Medulla oblongata (tissue), 1 donor: ENCODE data around the gene TFEB.
"Not testable (repeated sequence)": the region's sequence is repeated elsewhere in the genome, so short reads cannot be mapped to it uniquely, and the experiment has no call there.

Source experiments
- DNase-seq: peaks from one replicate; pipeline ENCODE4 v3.0.0-alpha.2; 2015; ENCODE audit errors: extremely low spot score

Gene TFEB

DNA sequence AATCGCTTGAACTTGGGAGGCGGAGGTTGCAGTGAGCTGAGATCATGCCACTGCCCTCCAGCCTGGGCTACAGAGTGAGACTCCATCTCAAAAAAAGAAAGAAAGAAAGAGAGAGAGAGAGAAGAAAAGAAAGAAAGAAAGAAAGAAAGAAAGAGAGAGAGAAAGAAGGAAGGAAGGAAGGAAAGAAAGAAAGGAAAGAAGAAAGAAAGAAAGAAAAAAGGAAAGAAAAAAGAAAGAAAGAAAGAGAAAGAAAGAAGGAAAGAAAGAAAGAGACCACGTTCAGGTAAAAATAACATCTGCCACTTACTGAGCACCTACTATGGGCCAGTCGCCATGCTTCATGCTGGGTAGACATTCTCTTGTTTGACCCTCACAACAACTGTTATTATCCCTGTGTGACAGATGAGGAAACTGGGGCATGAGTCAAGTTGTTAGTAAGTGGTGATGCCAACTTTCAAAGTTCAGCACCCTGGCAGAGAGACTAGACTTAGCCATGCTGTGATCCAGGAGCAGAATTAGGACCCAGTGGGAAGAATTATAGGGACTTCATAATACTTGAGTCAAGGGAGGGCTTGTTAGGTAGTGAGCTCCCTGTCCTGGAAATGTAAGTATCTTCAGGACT lies 30.7 kb upstream of the TFEB start:
- not testable (repeated sequence) for DNase-seq

DNA sequence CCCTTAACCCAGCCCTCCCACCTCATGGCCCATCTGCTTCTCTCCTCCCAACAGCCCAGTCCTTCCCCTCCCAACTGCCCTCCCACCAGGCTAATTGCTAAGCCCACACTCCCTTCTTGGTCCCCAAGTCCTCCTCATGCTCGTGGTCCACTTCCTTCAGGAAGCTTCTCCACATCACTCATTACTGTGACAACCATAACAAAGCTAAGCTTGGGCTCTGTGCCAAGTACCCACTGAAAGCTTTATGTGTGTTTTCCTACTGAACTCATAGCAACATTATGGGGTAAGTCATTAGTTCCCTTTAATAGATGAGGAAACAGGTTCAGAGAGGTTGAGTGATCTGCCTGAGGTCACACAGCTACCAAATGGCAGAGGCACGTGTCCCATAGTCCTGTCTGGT lies 28.1 kb upstream of the TFEB start:
- DNase-seq: no peak

DNA sequence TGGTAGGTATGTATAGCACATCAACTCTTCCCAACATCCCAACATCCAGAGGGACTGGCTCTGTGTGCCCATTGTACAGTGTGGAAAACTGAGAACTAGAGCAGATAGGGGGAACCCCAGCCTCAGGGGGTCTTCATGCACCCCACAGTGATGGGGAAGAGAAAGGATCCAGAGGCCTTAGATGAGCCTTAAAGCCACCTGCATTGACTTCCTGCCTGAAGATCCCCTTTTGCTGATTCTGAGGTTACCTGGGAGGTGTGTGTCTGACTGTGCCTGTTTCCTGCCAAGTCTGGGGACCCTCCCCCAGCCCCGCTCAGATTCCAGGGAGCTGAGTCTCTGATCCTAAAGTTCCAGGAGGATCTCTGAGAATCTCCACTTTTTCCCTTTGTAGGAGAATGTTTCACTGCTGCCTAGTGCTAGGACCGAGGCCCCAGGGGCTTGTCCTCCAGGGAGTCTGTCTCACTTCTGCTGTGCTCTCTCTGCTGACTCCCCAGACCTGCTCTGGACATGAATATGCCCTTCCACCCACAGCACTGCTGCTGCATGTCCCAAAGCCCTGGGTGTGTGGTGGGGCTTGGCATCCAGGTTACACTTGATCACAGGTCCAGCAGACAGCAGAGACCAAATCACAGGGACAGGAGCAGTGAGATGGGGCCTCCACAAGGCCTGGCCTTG lies 24.6 kb upstream of the TFEB start:
- no peak for DNase-seq

DNA sequence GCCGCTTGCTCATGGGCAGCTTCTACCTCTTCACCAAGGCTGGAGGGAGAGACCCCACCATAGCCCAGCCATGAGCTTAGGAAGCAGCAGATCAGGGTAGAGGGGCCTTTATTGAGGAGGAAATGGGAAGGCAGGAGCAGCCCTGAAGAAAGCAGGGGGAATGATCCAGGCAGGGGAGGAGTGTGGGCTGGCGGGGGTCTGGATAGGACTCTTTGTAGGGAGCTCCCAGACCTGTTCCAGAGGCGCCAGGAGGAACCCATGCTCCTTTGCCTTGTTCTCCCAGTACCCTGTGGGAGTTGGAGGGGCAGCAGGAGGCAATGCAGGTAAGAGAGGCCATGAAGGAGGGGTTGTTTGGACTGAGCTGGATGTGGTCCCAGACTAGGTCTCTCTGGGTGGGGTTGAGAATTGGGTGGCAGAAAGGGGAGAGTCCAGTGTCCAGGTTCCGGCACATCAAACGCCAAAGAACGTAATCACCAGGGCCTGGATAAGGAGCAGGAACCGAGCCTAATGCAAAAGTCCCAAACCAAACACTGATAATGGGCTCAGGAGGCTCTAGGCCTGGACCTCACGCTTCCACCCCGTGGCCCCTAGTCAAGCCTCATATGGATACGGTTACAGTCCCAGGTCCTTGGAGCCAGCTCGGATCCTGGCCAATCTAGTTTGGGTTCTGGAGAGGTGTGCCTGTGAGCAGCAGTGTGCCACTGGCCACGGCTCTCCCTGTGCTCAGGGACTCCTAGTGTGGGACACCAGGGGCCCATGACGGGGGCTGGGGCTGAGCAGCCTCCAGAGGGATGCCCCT lies 23.9 kb upstream of the TFEB start:
- no peak for DNase-seq

DNA sequence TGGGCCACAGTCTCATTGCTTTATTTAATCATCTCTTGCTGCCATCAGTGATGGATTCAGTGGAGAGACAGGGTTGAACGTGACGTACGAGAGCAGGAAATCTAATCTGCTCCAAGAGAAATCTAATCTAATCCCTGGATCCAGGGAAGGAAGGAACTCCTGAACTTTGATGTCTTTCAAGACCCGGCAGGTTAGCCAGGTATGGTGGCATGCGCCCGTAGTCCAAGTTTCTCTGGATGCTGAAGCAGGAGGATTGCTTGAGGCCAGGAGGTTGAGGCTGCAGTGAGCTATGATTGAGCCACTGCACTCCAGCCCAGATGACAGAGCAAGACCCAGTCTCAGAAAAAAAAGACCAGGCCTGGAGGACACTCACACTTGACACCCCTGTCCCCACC lies 23.2 kb upstream of the TFEB start:
- DNase-seq: no peak

DNA sequence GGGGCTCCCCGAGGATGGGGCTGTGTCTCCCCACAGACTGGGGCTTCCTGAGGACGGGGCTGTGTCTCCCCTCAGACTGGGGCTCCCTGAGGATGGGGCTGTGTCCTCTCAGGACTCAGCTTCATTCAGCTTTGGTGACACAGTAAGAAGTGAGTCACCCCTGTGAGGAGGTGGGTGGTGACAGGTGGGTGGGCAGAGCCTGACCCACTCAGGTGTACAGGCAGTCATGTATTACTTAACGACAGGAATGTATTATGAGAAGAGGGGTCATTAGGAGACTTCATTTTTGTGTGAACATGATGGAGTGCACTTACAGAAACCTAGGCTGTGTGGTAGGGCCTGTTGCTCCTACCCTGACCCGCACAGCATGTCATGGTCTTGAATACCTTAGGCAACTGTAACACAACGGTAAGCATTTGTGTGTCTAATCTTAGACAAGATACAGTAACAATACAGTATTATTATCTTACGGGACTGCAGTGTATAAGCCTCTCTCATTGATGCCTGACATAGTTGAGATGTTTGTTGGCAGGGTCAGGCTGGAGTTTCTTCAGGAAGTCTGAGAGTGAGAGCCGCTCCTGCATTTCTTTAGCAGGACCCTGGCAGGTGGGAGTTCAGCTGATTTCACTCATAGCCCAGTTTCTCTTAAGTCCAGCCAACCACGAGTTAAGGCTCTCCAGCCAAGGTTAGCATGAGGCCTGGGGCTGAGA lies 22.7 kb upstream of the TFEB start:
- DNase-seq: no peak

- DNase-seq: no peak
Measured at GRCh38 chr6:41757271-41757670, 21.9 kb upstream of the TFEB start.

DNA sequence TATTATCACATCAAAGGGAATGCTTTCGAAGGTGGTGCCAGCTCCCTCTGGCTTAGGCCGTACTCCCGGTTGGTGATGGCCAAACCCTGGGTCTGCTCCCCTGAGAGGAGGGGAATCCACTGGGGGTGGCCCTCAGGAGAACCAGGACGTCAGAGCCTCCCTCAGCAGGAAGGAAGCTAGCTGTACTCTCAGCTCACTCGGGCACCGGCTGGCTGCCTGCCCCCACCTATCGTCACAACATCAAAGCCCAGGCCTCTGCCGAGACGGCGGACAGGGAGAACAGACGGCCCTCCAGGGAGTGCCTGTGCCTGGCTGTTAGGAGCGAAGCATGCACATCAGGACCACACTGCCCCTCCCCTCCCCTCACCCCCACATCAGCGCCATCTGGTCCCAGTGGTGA lies 20.9 kb upstream of the TFEB start:
- no peak for DNase-seq

- DNase-seq: no peak
Measured at GRCh38 chr6:41755895-41756294, 20.5 kb upstream of the TFEB start.

DNA sequence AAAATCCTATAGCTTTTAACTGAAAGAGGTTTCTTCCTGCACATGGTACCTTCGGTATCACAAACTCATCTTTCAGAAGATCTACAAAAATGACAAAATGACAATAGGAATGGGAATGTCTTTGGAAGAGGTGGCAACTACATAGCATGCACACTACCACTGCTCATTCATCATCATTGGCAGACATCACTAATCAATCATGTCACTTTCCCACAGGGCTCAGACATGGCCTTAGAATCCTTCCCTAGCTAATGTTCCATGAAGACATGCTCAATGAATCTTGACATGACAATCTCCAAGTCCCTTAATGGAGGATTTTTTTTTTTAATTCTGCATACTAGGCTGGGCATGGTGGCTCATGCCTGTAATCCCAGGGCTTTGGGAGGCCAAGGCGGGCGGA lies 15.0 kb upstream of the TFEB start:
- DNase-seq: no peak

- DNase-seq: no peak
Measured at GRCh38 chr6:41748542-41748941, 13.1 kb upstream of the TFEB start.

- no peak for DNase-seq
Measured at GRCh38 chr6:41748102-41748477, 12.7 kb upstream of the TFEB start.

GRCh38 chr6:41747256-41748101 lies 12.1 kb upstream of the TFEB start, which contains the start of gene PGC:
PGC (minus strand) TSS chr6:41747397; CDS start chr6:41747334, 63 bp downstream.
- no peak for DNase-seq

- DNase-seq: no peak
Measured at GRCh38 chr6:41746107-41746506, 10.7 kb upstream of the TFEB start.

GRCh38 chr6:41744236-41744787 lies 8.9 kb upstream of the TFEB start:
- DNase-seq: no peak

- DNase-seq: no peak
Measured at GRCh38 chr6:41743406-41744235, 8.2 kb upstream of the TFEB start.

DNA sequence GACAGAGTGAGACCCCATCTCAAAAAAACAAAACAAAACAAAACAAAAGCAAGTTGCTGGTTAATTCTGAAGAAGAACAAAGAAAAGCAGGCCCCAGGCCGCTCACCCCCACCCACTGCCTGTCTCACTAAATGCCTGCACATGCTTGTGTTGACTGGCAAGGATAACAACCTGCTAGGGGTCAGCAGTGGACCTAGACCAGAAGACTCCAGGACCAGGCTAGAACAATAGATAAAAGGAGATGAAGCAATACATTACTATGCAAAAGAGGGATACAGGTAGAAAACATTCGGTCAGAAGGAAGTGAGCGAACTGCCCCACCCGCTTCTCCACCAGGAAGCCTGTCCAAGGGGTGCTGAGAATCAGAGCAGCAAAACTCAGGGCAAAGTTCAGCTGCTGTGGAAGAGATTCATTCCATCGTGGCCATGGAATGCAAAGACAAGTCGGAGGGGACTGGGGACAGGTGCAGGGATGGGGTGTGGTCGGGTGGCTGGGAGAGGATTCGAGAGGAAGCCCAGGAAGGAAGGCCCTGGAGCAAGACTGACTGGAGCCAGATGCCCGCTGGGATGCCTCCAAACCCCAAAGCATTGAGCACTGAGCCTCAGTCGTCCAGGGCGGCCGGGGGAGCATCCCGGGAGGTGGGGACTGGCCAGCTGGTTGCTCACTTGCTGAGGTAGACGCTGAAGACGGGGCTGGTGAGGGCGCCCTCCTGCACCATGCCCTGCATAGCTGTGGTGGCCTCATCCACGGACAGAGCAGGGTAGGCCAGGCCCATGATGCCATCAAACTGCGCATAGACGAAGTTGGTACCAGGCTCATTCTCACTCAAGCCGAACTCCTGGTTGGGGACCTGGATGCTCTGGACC lies 6.5 kb upstream of the TFEB start:
- DNase-seq: no peak

DNA sequence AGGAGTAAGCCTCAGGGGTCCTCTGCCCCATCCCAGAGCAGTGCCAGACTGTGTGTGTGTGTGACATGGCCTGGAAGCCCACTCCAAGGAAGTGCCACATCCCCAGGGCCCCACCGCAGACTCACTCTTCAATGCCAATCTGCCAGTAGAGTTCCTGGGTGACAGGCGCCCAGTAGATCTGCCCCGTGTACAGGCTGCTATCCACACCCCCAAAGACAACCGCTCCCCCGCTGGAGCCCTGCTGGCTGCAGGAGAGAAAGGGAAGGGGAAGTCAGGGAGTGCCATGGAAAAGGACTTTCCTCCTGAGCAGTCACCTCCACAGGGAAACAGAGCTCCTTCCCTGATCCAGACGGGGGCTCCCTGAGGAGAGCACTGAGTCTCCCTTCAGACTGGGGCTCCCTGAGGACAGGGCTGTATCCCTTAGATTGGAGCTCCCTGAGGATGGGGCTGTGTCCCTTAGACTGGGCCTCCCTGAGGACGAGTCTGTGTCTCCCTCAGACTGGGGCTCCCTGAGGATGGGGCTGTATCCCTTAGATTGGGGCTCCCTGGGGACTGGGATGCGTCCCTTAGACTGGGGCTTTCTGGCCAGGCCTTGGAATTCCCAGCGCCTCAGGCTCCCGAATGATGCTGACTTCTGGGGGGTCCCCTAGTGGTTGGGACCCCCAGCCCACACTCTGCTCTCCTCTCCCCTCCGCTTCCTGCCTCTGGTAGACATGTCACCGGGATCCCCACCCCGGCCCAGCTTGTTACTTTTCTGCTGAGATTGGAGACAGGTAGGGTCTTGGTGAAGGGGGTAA lies 5.2 kb upstream of the TFEB start:
- no peak for DNase-seq
